ENCODE measurements around the gene FAM168A.

DNA sequence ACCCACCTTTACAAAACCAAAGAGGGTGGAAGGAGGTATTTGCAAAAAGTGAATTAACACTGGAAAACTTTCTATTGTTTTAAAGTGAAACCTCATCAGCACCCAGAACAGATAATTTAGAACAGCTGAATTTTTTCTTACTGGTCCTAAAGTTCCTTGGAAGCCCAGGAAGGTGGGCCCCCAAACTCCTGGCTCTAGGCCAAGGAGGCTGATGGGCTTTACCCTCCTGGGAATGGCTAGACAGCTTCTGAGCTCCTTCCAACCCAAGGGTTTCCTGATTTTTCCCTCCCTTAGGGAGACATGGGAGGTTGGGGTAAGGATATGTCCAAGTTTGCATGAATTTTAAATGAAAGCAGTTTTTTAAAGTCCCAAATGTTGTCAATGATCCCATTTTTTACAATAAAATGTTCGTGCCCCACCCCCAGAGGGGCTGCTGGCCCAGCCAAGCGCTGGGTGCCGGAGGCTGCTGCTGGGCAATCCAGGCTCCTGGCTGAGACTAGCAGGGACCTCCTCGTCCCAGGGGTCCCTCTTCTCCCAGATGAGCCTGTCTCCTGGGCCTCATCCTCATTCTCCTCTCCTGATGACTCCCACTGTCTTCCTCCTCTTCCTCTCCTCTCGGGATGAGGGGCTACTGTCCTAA, 193.3 kb downstream of the FAM168A start:
- TF ChIP-seq, protein P1, sequence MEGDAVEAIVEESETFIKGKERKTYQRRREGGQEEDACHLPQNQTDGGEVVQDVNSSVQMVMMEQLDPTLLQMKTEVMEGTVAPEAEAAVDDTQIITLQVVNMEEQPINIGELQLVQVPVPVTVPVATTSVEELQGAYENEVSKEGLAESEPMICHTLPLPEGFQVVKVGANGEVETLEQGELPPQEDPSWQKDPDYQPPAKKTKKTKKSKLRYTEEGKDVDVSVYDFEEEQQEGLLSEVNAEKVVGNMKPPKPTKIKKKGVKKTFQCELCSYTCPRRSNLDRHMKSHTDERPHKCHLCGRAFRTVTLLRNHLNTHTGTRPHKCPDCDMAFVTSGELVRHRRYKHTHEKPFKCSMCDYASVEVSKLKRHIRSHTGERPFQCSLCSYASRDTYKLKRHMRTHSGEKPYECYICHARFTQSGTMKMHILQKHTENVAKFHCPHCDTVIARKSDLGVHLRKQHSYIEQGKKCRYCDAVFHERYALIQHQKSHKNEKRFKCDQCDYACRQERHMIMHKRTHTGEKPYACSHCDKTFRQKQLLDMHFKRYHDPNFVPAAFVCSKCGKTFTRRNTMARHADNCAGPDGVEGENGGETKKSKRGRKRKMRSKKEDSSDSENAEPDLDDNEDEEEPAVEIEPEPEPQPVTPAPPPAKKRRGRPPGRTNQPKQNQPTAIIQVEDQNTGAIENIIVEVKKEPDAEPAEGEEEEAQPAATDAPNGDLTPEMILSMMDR (IDR thresholded peaks at IDR 0.05) = no peak
- no peak for TF ChIP-seq POLR2A (IDR thresholded peaks at IDR 0.05)
